Astrocyte (in vitro differentiated cells and primary cell): ENCODE results near the gene UPP1. TPM values are rescaled to one million over a fixed set of nuclear protein-coding genes. Genes with fewer than 3 reads are reported as not detected.

Source experiments
- DNase-seq: peaks from one replicate; pipeline ENCODE4 v3.0.0-alpha.2; 2010; ENCODE audit warnings: low read depth
- FAIRE-seq: peaks from 2 replicates; lab custom pipeline; 2011; peaks lifted over from hg19 to GRCh38; lab: Jason Lieb, UNC
- H2AFZ ChIP-seq: 2 replicates; pipeline ENCODE4 v1.6.0; 2012; ENCODE audit warnings: low read depth, low read length, inconsistent platforms
- H3K27ac ChIP-seq: 2 replicates; pipeline ENCODE4 v1.5.1; 2011; ENCODE audit warnings: low read depth, low read length, inconsistent platforms
- H3K27me3 ChIP-seq: 2 replicates; pipeline ENCODE4 v1.6.0; 2011; ENCODE audit warnings: low read length, inconsistent platforms; ENCODE audit not compliant: insufficient read depth
- H3K36me3 ChIP-seq: 2 replicates; pipeline ENCODE4 v1.5.1; 2011; ENCODE audit warnings: low read length, inconsistent platforms; ENCODE audit not compliant: insufficient read depth
- H3K4me1 ChIP-seq: 2 replicates; pipeline ENCODE4 v1.5.1; 2011; ENCODE audit warnings: low read length, inconsistent platforms; ENCODE audit not compliant: insufficient read depth
- H3K4me2 ChIP-seq: 2 replicates; pipeline ENCODE4 v1.6.0; 2012; ENCODE audit warnings: low read length, inconsistent platforms
- H3K4me3 ChIP-seq: 2 replicates; pipeline ENCODE4 v1.5.1; 2011; ENCODE audit warnings: low read depth, mild to moderate bottlenecking, low read length, inconsistent platforms; ENCODE audit not compliant: insufficient read depth
- H3K79me2 ChIP-seq: 2 replicates; pipeline ENCODE4 v1.6.0; 2012; ENCODE audit warnings: mild to moderate bottlenecking, low read length, inconsistent platforms; ENCODE audit not compliant: insufficient read depth
- H3K9ac ChIP-seq: 2 replicates; pipeline ENCODE4 v1.6.0; 2012; ENCODE audit warnings: mild to moderate bottlenecking, low read length, inconsistent platforms
- H3K9me3 ChIP-seq: 2 replicates; pipeline ENCODE4 v1.5.1; 2012; ENCODE audit warnings: low read depth, mild to moderate bottlenecking, low read length, inconsistent platforms; ENCODE audit not compliant: insufficient read depth
- H4K20me1 ChIP-seq: 2 replicates; pipeline ENCODE4 v1.6.0; 2012; ENCODE audit warnings: low read length, inconsistent platforms; ENCODE audit not compliant: insufficient read depth
- H3K27ac Mint-ChIP-seq: one replicate; pipeline ENCODE4 v1.8.0; 2021; ENCODE audit warnings: mild to moderate bottlenecking, mixed read lengths; ENCODE audit not compliant: unreplicated experiment
- H3K27me3 Mint-ChIP-seq: one replicate; pipeline ENCODE4 v1.8.0; 2021; ENCODE audit warnings: low read depth, mixed read lengths; ENCODE audit not compliant: unreplicated experiment
- H3K36me3 Mint-ChIP-seq: one replicate; pipeline ENCODE4 v1.8.0; 2021; ENCODE audit warnings: low read depth, mixed read lengths; ENCODE audit not compliant: unreplicated experiment
- H3K4me1 Mint-ChIP-seq: one replicate; pipeline ENCODE4 v1.8.0; 2021; ENCODE audit warnings: low read depth, mixed read lengths; ENCODE audit not compliant: unreplicated experiment
- H3K4me3 Mint-ChIP-seq: one replicate; pipeline ENCODE4 v1.8.0; 2021; ENCODE audit warnings: mild to moderate bottlenecking, moderate library complexity, mixed read lengths; ENCODE audit not compliant: unreplicated experiment
- H3K9me3 Mint-ChIP-seq: one replicate; pipeline ENCODE4 v1.8.0; 2021; ENCODE audit warnings: mild to moderate bottlenecking, mixed read lengths; ENCODE audit not compliant: unreplicated experiment
- EZH2 ChIP-seq: IDR thresholded peaks from 2 replicates; pipeline ENCODE4 v1.6.1; 2012; ENCODE audit warnings: mild to moderate bottlenecking, low read length, inconsistent platforms; ENCODE audit not compliant: insufficient read depth
- total RNA-seq: library from RNA; stranded (reverse); gene quantifications from 2 replicates; pipeline ENCODE4 v1.2.1, GENCODE V29; 2021
- TF ChIP-seq, protein P1 (sequence below): IDR thresholded peaks from 2 replicates; pipeline ENCODE4 v1.5.1; 2011; ENCODE audit warnings: low read depth, mild to moderate bottlenecking, inconsistent platforms, low read length, moderate library complexity; ENCODE audit not compliant: insufficient read depth

Gene UPP1
- total RNA-seq, 1 donor from 2014 or later: 54.2 TPM

DNA sequence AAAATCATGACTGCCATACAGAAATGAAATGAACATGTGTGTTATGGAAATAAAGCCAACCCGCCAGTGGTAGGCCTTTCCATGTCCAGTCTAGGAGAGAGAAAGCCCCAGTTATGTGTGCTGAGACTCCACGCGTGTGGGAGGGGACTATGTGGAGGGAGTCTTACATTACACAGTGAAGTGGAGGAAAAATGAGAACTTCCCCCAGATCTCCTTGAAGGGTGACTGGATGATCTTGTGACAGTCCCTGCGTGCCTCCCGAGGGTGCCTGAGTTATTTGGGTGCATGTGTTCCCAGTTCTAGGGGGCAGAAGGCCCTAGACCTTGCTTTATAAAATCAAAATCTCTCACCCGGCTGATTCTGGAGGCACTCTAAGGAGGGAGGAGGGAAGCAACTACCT is 24.2 kb downstream of the UPP1 start:
- H3K27ac Mint-ChIP-seq: no peak overlapping the region
- Histone ChIP-seq H3K4me2 (no peak overlapping the region), H4K20me1 (no peaks in the 10 kb centered on the region), H3K79me2 (no peaks in the 10 kb centered on the region), H3K27ac (no peak overlapping the region), H2AFZ (no peak overlapping the region), H3K9me3 (no peaks in the 10 kb centered on the region), H3K4me3 (no peak overlapping the region), H3K36me3 (peaks cover 2% of the 10 kb centered on the region), H3K4me1 (peaks cover 10% of the 10 kb centered on the region), H3K9ac (no peak overlapping the region), H3K27me3 (no peaks in the 10 kb centered on the region)
- peaks cover 2% of the 10 kb centered on the region for H3K9me3 Mint-ChIP-seq
- TF ChIP-seq EZH2: no peak
- TF ChIP-seq, protein P1, sequence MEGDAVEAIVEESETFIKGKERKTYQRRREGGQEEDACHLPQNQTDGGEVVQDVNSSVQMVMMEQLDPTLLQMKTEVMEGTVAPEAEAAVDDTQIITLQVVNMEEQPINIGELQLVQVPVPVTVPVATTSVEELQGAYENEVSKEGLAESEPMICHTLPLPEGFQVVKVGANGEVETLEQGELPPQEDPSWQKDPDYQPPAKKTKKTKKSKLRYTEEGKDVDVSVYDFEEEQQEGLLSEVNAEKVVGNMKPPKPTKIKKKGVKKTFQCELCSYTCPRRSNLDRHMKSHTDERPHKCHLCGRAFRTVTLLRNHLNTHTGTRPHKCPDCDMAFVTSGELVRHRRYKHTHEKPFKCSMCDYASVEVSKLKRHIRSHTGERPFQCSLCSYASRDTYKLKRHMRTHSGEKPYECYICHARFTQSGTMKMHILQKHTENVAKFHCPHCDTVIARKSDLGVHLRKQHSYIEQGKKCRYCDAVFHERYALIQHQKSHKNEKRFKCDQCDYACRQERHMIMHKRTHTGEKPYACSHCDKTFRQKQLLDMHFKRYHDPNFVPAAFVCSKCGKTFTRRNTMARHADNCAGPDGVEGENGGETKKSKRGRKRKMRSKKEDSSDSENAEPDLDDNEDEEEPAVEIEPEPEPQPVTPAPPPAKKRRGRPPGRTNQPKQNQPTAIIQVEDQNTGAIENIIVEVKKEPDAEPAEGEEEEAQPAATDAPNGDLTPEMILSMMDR: no peak
- peaks cover 11% of the 10 kb centered on the region for H3K4me1 Mint-ChIP-seq
- FAIRE-seq (no peak), DNase-seq (no peak)
- no peaks in the 10 kb centered on the region for H3K27me3 Mint-ChIP-seq
- H3K4me3 Mint-ChIP-seq: no peak overlapping the region
- H3K36me3 Mint-ChIP-seq: peaks cover 3% of the 10 kb centered on the region

DNA sequence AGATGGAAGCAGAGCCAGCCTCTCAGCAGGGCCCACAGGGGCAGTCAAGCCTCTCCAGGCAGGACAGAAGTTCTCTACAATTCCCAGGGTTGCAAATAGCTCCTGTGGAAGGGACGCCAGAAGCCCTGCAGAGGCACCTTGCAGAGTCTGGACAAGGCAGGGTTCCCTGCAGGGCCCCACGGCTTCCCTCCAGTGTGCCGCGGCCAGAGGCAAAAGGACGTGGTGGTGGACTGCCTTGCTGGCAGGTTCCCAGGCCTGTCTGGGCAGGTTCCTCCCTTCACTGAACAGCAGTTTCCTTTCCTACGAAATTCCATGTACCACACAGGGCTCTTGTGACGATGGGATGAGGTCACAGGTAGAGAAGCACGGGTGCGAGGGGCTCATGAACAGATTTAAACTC is 25.1 kb downstream of the UPP1 start:
- TF ChIP-seq, protein P1: no peak
- TF ChIP-seq EZH2: no peak
- H3K27me3 Mint-ChIP-seq: no peaks in the 10 kb centered on the region
- peaks cover 2% of the 10 kb centered on the region for H3K9me3 Mint-ChIP-seq
- Histone ChIP-seq H3K9ac (no peak overlapping the region), H3K36me3 (no peaks in the 10 kb centered on the region), H3K9me3 (no peaks in the 10 kb centered on the region), H3K4me3 (no peak overlapping the region), H4K20me1 (no peaks in the 10 kb centered on the region), H2AFZ (no peak overlapping the region), H3K4me1 (peaks cover 10% of the 10 kb centered on the region), H3K27ac (no peak overlapping the region), H3K4me2 (no peak overlapping the region), H3K27me3 (no peaks in the 10 kb centered on the region), H3K79me2 (no peaks in the 10 kb centered on the region)
- FAIRE-seq (no peak), DNase-seq (no peak)
- H3K4me1 Mint-ChIP-seq: peaks cover 11% of the 10 kb centered on the region
- no peak overlapping the region for H3K4me3 Mint-ChIP-seq
- H3K27ac Mint-ChIP-seq: no peak overlapping the region
- H3K36me3 Mint-ChIP-seq: peaks cover 3% of the 10 kb centered on the region

DNA sequence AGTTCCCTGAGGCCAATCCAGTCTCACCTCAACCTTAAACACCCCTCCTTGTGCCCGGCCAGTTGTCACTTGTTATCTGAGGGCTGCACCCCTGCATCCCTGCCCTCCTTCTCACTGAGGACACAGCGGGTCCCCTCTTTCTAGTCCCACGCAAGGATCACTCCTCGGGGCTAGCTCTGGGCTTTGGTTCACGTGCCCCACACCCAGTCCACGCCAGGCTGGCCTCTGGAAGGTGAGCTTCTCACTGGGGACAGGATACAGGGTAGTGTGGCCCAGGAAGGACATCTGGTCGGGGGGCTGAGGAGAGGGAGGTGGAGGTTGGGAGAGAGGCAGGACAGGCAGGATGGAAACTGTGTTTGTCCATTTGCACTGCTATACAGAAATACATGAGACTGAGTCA is 25.5 kb downstream of the UPP1 start:
- Histone ChIP-seq H3K79me2 (no peaks in the 10 kb centered on the region), H2AFZ (no peak overlapping the region), H3K9ac (no peak overlapping the region), H3K9me3 (no peaks in the 10 kb centered on the region), H3K27me3 (no peaks in the 10 kb centered on the region), H3K4me2 (no peak overlapping the region), H3K36me3 (no peaks in the 10 kb centered on the region), H3K27ac (no peak overlapping the region), H4K20me1 (no peaks in the 10 kb centered on the region), H3K4me1 (peaks cover 10% of the 10 kb centered on the region), H3K4me3 (no peak overlapping the region)
- FAIRE-seq (no peak), DNase-seq (no peak)
- Mint-ChIP-seq H3K27ac (no peak overlapping the region), H3K9me3 (peaks cover 2% of the 10 kb centered on the region), H3K4me1 (peaks cover 11% of the 10 kb centered on the region), H3K36me3 (peaks cover 3% of the 10 kb centered on the region), H3K4me3 (no peak overlapping the region), H3K27me3 (no peaks in the 10 kb centered on the region)
- TF ChIP-seq, protein P1: no peak
